Activated CD4-positive, alpha-beta T cell treated with anti-CD3 and anti-CD28 coated beads, Interleukin-2, amount 10 ng/mL, durations not matched to agents 24 days and 14 days (primary cell): ENCODE measurements around the gene ZFAND3. TPM values are rescaled to one million over a fixed set of nuclear protein-coding genes. Genes with fewer than 3 reads are reported as not detected.

Experiments
- DNase-seq: peaks from one replicate; pipeline ENCODE4 v3.0.0; 2022
- H3K27ac Mint-ChIP-seq: one replicate; pipeline ENCODE4 v1.8.0; 2022; ENCODE audit warnings: mild to moderate bottlenecking, mixed read lengths
- H3K27me3 Mint-ChIP-seq: one replicate; pipeline ENCODE4 v1.8.0; 2022; ENCODE audit warnings: mixed read lengths
- H3K36me3 Mint-ChIP-seq: one replicate; pipeline ENCODE4 v1.8.0; 2022; ENCODE audit warnings: low read depth, mild to moderate bottlenecking, mixed read lengths
- H3K4me1 Mint-ChIP-seq: one replicate; pipeline ENCODE4 v1.8.0; 2021; ENCODE audit warnings: mixed read lengths
- H3K4me3 Mint-ChIP-seq: one replicate; pipeline ENCODE4 v1.8.0; 2022; ENCODE audit warnings: mild to moderate bottlenecking, moderate library complexity, mixed read lengths
- H3K9me3 Mint-ChIP-seq: one replicate; pipeline ENCODE4 v1.8.0; 2021; ENCODE audit warnings: mixed read lengths
- intact Hi-C: fragments of 100-400 bp; cut with micrococcal nuclease; formaldehyde crosslinking; loops from one replicate; pipeline ENCODE4 v1.15.1; 2023
- total RNA-seq: library from RNA; stranded (reverse); gene quantifications from 2 replicates; pipeline ENCODE4 v1.2.3, GENCODE V29; 2022

ZFAND3 gene
- total RNA-seq, 1 donor from 2014 or later = 31.5 TPM

- DNase-seq = no peak
- Mint-ChIP-seq H3K27ac (no peak overlapping the region), H3K4me1 (peaks cover 11% of the 10 kb centered on the region), H3K27me3 (no peaks in the 10 kb centered on the region), H3K36me3 (peaks cover 36% of the 10 kb centered on the region), H3K4me3 (no peak overlapping the region), H3K9me3 (no peaks in the 10 kb centered on the region)
- intact Hi-C loops = no loop called here
Measured at GRCh38 chr6:38062066-38062465, 242.5 kb downstream of the ZFAND3 start.

GRCh38 chr6:38063973-38064372 lies 244.4 kb downstream of the ZFAND3 start:
- H3K9me3 Mint-ChIP-seq = no peaks in the 10 kb centered on the region
- H3K4me3 Mint-ChIP-seq = no peak overlapping the region
- no peak overlapping the region for H3K27ac Mint-ChIP-seq
- no peaks in the 10 kb centered on the region for H3K27me3 Mint-ChIP-seq
- H3K4me1 Mint-ChIP-seq = no peaks in the 10 kb centered on the region
- DNase-seq = no peak
- H3K36me3 Mint-ChIP-seq = peaks cover 42% of the 10 kb centered on the region
- intact Hi-C loops = no loop called here

GRCh38 chr6:38064431-38064830 lies 244.9 kb downstream of the ZFAND3 start:
- no peak for DNase-seq
- Mint-ChIP-seq H3K4me1 (no peaks in the 10 kb centered on the region), H3K27ac (no peak overlapping the region), H3K27me3 (no peaks in the 10 kb centered on the region), H3K9me3 (no peaks in the 10 kb centered on the region), H3K36me3 (peaks cover 42% of the 10 kb centered on the region), H3K4me3 (no peak overlapping the region)
- intact Hi-C loops = no loop called here

- intact Hi-C loops = no loop called here
- H3K9me3 Mint-ChIP-seq = no peaks in the 10 kb centered on the region
- H3K36me3 Mint-ChIP-seq = peaks cover 39% of the 10 kb centered on the region
Measured at GRCh38 chr6:38065734-38066305, 246.3 kb downstream of the ZFAND3 start.

GRCh38 chr6:38067263-38067980 lies 247.9 kb downstream of the ZFAND3 start:
- H3K27me3 Mint-ChIP-seq = no peaks in the 10 kb centered on the region
- intact Hi-C loops = no loop called here
- H3K36me3 Mint-ChIP-seq = peaks cover 29% of the 10 kb centered on the region
- H3K4me3 Mint-ChIP-seq = no peak overlapping the region
- H3K9me3 Mint-ChIP-seq = no peaks in the 10 kb centered on the region
- peak overlapping the region; percentile 18 for H3K27ac Mint-ChIP-seq
- peaks cover 2% of the 10 kb centered on the region for H3K4me1 Mint-ChIP-seq
- no peak for DNase-seq

More at GRCh38 chr6:38065734-38066305, 246.3 kb downstream of the ZFAND3 start:
- H3K27me3 Mint-ChIP-seq = no peaks in the 10 kb centered on the region
- no peaks in the 10 kb centered on the region for H3K4me1 Mint-ChIP-seq
- H3K27ac Mint-ChIP-seq = no peak overlapping the region
- H3K4me3 Mint-ChIP-seq = no peak overlapping the region
- no peak for DNase-seq

- DNase-seq = no peak
- Mint-ChIP-seq H3K27ac (no peak overlapping the region), H3K4me3 (no peak overlapping the region), H3K36me3 (peaks cover 19% of the 10 kb centered on the region), H3K4me1 (peaks cover 3% of the 10 kb centered on the region), H3K9me3 (no peaks in the 10 kb centered on the region), H3K27me3 (no peaks in the 10 kb centered on the region)
- intact Hi-C loops = no loop called here
Measured at GRCh38 chr6:38068854-38069590, 249.5 kb downstream of the ZFAND3 start.

GRCh38 chr6:38077488-38078030 lies 258.0 kb downstream of the ZFAND3 start:
- H3K27ac Mint-ChIP-seq = no peak overlapping the region
- no peak overlapping the region for H3K4me3 Mint-ChIP-seq
- intact Hi-C loops = no loop called here
- no peaks in the 10 kb centered on the region for H3K27me3 Mint-ChIP-seq
- peaks cover 2% of the 10 kb centered on the region for H3K4me1 Mint-ChIP-seq
- peaks cover 9% of the 10 kb centered on the region for H3K36me3 Mint-ChIP-seq
- H3K9me3 Mint-ChIP-seq = no peaks in the 10 kb centered on the region
- no peak for DNase-seq

- Mint-ChIP-seq H3K9me3 (no peaks in the 10 kb centered on the region), H3K4me1 (no peaks in the 10 kb centered on the region), H3K36me3 (peaks cover 6% of the 10 kb centered on the region), H3K27ac (no peak overlapping the region), H3K27me3 (no peaks in the 10 kb centered on the region), H3K4me3 (no peak overlapping the region)
- intact Hi-C loops = no loop called here
- no peak for DNase-seq
Measured at GRCh38 chr6:38078671-38079070, 259.1 kb downstream of the ZFAND3 start.

- H3K4me3 Mint-ChIP-seq = no peak overlapping the region
- no peaks in the 10 kb centered on the region for H3K9me3 Mint-ChIP-seq
- intact Hi-C loops = no loop called here
- H3K36me3 Mint-ChIP-seq = peaks cover 6% of the 10 kb centered on the region
- H3K4me1 Mint-ChIP-seq = no peaks in the 10 kb centered on the region
- H3K27ac Mint-ChIP-seq = no peak overlapping the region
- no peak for DNase-seq
- no peaks in the 10 kb centered on the region for H3K27me3 Mint-ChIP-seq
Measured at GRCh38 chr6:38079107-38079506, 259.6 kb downstream of the ZFAND3 start.

GRCh38 chr6:38079537-38079936 lies 260.0 kb downstream of the ZFAND3 start:
- H3K27ac Mint-ChIP-seq = no peak overlapping the region
- H3K9me3 Mint-ChIP-seq = no peaks in the 10 kb centered on the region
- H3K36me3 Mint-ChIP-seq = peaks cover 6% of the 10 kb centered on the region
- DNase-seq = no peak
- no peaks in the 10 kb centered on the region for H3K27me3 Mint-ChIP-seq
- H3K4me1 Mint-ChIP-seq = no peaks in the 10 kb centered on the region
- H3K4me3 Mint-ChIP-seq = no peak overlapping the region
- intact Hi-C loops = no loop called here

GRCh38 chr6:38080360-38080759 lies 260.8 kb downstream of the ZFAND3 start:
- H3K9me3 Mint-ChIP-seq = no peaks in the 10 kb centered on the region
- DNase-seq = no peak
- H3K4me1 Mint-ChIP-seq = no peaks in the 10 kb centered on the region
- H3K4me3 Mint-ChIP-seq = no peak overlapping the region
- H3K27ac Mint-ChIP-seq = no peak overlapping the region
- intact Hi-C loops = no loop called here
- no peaks in the 10 kb centered on the region for H3K27me3 Mint-ChIP-seq
- H3K36me3 Mint-ChIP-seq = peaks cover 6% of the 10 kb centered on the region

GRCh38 chr6:38080889-38081288 lies 261.4 kb downstream of the ZFAND3 start:
- no peak overlapping the region for H3K4me3 Mint-ChIP-seq
- intact Hi-C loops = no loop called here
- no peak overlapping the region for H3K27ac Mint-ChIP-seq
- peaks cover 10% of the 10 kb centered on the region for H3K36me3 Mint-ChIP-seq
- no peaks in the 10 kb centered on the region for H3K4me1 Mint-ChIP-seq
- H3K27me3 Mint-ChIP-seq = no peaks in the 10 kb centered on the region
- no peaks in the 10 kb centered on the region for H3K9me3 Mint-ChIP-seq
- no peak for DNase-seq

GRCh38 chr6:38085031-38085430 lies 265.5 kb downstream of the ZFAND3 start:
- H3K36me3 Mint-ChIP-seq = peaks cover 22% of the 10 kb centered on the region
- DNase-seq = no peak
- no peak overlapping the region for H3K27ac Mint-ChIP-seq
- no peaks in the 10 kb centered on the region for H3K27me3 Mint-ChIP-seq
- H3K4me1 Mint-ChIP-seq = no peaks in the 10 kb centered on the region
- H3K4me3 Mint-ChIP-seq = no peak overlapping the region
- intact Hi-C loops = no loop called here
- no peaks in the 10 kb centered on the region for H3K9me3 Mint-ChIP-seq

GRCh38 chr6:38086346-38086745 lies 266.8 kb downstream of the ZFAND3 start:
- intact Hi-C loops = no loop called here
- no peaks in the 10 kb centered on the region for H3K9me3 Mint-ChIP-seq

More at GRCh38 chr6:38086346-38086745, 266.8 kb downstream of the ZFAND3 start:
- no peak for DNase-seq
- H3K4me1 Mint-ChIP-seq = no peaks in the 10 kb centered on the region
- H3K27me3 Mint-ChIP-seq = no peaks in the 10 kb centered on the region
- peaks cover 22% of the 10 kb centered on the region for H3K36me3 Mint-ChIP-seq
- H3K27ac Mint-ChIP-seq = no peak overlapping the region
- H3K4me3 Mint-ChIP-seq = no peak overlapping the region
